RCC 7860 (cell line): ENCODE data around the gene HDAC2.
"Not testable (repeated sequence)": the region's sequence is repeated elsewhere in the genome, so short reads cannot be mapped to it uniquely, and the experiment has no call there.

Source experiments
- DNase-seq: peaks from one replicate; pipeline ENCODE4 v3.0.0-alpha.2; 2015; ENCODE audit warnings: low spot score
- FAIRE-seq: peaks from 2 replicates; lab custom pipeline; 2012; peaks lifted over from hg19 to GRCh38; lab: Jason Lieb, UNC

The HDAC2 gene

GRCh38 chr6:113970805-113971676 lies at the start of gene HDAC2:
Gene HDAC2, minus strand, starts transcription at chr6:113971148. Its CDS starts 240 bp downstream, at chr6:113970908.
- no peak for FAIRE-seq
- DNase-seq, result peak; percentile 67

- DNase-seq (no peak), FAIRE-seq (no peak)
Measured at GRCh38 chr6:114020196-114020595, 49.2 kb upstream of the HDAC2 start.

GRCh38 chr6:114017146-114017545 lies 46.2 kb upstream of the HDAC2 start:
- FAIRE-seq (peak; percentile 41), DNase-seq (peak; percentile 69)

- not testable (repeated sequence) for DNase-seq, FAIRE-seq
Measured at GRCh38 chr6:114014106-114014505, 43.2 kb upstream of the HDAC2 start.

GRCh38 chr6:114011486-114011885 lies 40.5 kb upstream of the HDAC2 start:
- DNase-seq, FAIRE-seq: not testable (repeated sequence)

- FAIRE-seq, result no peak
- DNase-seq, result no peak
Measured at GRCh38 chr6:114010540-114010939, 39.6 kb upstream of the HDAC2 start.

GRCh38 chr6:114009192-114009591 lies 38.2 kb upstream of the HDAC2 start:
- no peak for FAIRE-seq
- no peak for DNase-seq

GRCh38 chr6:114008331-114008730 lies 37.4 kb upstream of the HDAC2 start:
- FAIRE-seq (no peak), DNase-seq (no peak)

- FAIRE-seq (no peak), DNase-seq (no peak)
Measured at GRCh38 chr6:114007516-114007915, 36.6 kb upstream of the HDAC2 start.

GRCh38 chr6:114001354-114001753 lies 30.4 kb upstream of the HDAC2 start:
- FAIRE-seq (no peak), DNase-seq (no peak)

- DNase-seq (peak; percentile 31), FAIRE-seq (no peak)
Measured at GRCh38 chr6:114000069-114000468, 29.1 kb upstream of the HDAC2 start.

GRCh38 chr6:113999284-113999683 lies 28.3 kb upstream of the HDAC2 start:
- DNase-seq (no peak), FAIRE-seq (no peak)

GRCh38 chr6:113998811-113999210 lies 27.9 kb upstream of the HDAC2 start:
- no peak for FAIRE-seq
- DNase-seq, result no peak

- DNase-seq, result peak; percentile 62
- FAIRE-seq, result peak; percentile 79
Measured at GRCh38 chr6:113997116-113997515, 26.2 kb upstream of the HDAC2 start.

- DNase-seq (peak; percentile 82), FAIRE-seq (peak; percentile 56)
Measured at GRCh38 chr6:113995634-113996033, 24.7 kb upstream of the HDAC2 start.

- DNase-seq (peak; percentile 82), FAIRE-seq (peak; percentile 87)
Measured at GRCh38 chr6:113994934-113995342, 24.0 kb upstream of the HDAC2 start.

GRCh38 chr6:113989675-113990074 lies 18.7 kb upstream of the HDAC2 start:
- FAIRE-seq, result no peak

GRCh38 chr6:113982675-113983074 lies 11.7 kb upstream of the HDAC2 start:
- FAIRE-seq, DNase-seq: not testable (repeated sequence)

More at GRCh38 chr6:113989675-113990074, 18.7 kb upstream of the HDAC2 start:
- DNase-seq, result no peak

GRCh38 chr6:113982055-113982550 lies 11.2 kb upstream of the HDAC2 start:
- no peak for FAIRE-seq

GRCh38 chr6:113980937-113981554 lies 10.1 kb upstream of the HDAC2 start:
- FAIRE-seq (no peak), DNase-seq (no peak)

More at GRCh38 chr6:113982055-113982550, 11.2 kb upstream of the HDAC2 start:
- no peak for DNase-seq

GRCh38 chr6:113979937-113980336 lies 9.0 kb upstream of the HDAC2 start:
- DNase-seq (no peak), FAIRE-seq (no peak)
